NCI-H526 (cell line): ENCODE measurements around the gene HAND1.
"Not testable (repeated sequence)": the region's sequence is repeated elsewhere in the genome, so short reads cannot be mapped to it uniquely, and the experiment has no call there.

Source experiments
- DNase-seq, 2 experiments: peaks; one replicate each; lab custom pipeline; 2025; lab: John Stamatoyannopoulos, UW

Gene HAND1

DNA sequence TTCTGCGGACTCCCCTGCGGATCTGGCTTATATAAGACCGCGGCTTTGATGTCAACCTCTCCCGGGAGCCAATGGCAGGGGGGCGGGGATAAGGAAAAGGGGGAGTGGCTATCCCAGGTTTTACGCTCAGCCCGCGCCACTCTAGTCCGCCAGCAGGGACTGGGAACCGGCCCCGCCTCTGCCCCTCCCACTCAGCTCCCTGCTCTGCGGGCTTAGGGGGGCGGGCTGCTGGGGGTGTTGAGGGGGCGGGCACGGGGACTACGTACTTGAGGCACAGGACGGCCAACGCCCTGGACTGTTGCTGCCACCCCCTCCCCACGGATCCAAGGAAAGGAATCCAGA, at the start of gene HAND1:
Gene HAND1, minus strand, starts transcription at position 4 of the 342 bp plus-strand sequence. CDS start 219 bp downstream, outside the sequence.
- DNase-seq: peak; percentile 47 to 79

DNA sequence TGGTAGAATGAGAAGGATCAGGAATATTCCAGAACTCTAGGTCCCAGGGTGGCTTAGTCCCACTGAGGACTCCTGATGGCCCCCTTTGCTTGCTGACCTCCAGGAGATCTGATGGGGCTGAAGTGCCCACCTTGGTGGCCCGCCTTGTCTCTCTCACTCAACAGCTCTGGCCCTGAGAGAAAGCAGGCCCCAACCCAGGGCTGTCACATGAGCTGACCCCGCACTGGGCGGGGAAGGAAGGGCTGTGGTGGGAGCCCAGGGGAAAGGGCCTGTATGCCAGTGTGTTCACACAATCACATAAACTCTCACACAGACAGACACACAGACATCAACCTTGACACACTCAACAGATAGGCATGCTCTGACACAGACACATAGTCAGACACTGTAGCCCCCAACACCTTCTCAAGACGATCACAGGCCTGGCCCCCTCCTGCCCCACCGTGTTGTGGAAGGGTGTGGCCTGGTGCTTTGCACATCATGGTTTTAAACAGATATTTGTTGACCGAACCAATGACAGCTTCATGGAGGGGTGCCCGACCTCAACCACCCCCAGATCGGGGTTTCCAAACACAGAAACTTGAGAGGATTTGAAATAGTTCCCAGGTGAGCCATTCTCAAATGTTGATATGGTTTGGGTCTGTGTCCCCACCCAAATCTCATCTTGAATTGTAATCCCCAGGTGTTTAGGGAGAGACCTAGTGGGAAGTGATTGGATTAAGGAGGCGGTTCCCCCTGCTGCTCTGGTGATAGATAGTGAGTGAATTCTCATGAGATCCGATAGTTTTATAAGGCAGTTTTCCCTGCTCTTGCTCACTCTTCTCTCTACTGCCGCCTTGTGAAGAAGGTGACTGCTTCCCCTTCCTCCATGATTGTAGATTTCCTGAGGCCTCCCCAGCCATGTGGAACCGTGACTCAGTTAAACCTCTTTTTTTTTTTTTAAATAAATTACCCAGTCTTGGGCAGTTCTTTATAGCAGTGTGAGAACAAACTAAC, 48.5 kb upstream of the HAND1 start:
- no peak for DNase-seq

DNA sequence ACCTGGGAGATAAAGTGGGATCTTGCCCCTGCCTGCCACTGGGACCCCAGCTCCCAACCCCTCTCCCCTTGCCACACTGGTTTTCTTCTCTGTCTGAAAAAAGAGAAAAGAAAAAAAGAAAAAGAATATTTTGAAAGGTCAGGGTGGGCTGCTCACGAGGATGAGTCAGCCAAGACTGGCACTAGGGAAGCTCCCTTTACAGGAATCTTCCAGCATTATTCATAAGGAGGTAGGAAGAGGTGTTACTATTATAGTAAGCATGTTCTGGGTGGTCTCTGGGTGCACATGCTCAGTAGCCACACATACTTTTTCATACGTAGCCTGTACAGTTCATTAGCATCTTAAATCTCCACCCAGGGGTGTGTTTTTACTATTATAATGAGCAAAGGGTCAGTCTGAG, 46.8 kb upstream of the HAND1 start:
- no peak for DNase-seq

DNA sequence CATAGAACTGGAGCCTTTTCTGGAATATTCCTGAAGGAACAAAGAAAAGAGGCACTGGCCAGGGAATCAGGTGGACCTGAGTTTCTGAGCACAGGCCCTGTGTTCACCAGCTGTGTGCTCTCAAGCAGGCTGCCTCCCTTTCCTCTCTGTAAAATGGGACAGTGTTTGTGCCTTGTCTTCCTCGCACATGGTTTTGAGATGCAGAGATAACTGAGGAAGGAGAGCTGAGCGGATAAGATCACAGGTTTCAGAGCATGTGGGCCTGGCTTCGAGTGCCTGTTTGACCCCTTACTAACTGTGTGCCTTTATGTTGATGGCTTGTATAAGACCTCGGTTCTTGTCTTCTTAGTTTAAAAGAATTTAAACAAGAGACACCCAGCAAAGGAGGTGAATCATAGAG, 46.2 kb upstream of the HAND1 start:
- DNase-seq: no peak

DNA sequence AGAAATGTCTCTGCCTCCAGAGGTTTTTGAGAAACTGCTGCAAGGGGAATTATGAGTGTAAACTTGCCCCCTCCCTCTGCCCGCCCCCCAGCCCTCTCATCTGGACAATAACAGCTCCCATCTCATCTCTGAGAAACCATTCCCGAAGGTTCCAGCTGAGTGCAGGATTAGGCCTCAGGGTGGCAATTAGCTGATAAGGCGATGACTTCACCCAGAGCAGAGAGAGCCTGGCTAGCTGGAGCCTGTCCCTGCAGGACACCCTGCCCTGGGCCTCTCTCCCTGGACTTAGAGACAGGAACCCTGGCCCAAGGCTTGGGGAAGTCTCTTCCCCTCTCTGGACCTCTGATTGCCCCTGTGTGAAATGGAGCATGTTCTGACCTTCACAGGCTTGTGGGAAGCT, 45.7 kb upstream of the HAND1 start:
- no peak for DNase-seq

DNA sequence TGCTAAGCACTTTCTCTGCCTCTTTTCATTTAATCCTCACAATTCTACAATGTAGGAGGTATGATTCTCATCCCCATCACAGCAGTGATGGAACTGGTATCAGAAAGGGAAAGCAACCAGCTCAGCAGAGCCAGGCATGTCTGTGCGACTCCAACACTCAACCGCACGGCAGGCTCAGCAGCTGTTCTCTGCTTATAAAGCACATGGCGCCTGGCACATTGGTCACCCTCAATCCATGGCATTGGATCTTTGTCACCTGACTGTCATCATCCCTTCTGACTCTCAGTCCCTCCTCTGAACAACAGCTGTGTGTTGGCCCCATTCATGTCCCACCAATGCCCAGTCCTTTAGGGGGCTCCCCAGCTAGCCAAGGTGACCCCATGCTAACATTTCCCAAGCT, 45.1 kb upstream of the HAND1 start:
- no peak for DNase-seq

DNA sequence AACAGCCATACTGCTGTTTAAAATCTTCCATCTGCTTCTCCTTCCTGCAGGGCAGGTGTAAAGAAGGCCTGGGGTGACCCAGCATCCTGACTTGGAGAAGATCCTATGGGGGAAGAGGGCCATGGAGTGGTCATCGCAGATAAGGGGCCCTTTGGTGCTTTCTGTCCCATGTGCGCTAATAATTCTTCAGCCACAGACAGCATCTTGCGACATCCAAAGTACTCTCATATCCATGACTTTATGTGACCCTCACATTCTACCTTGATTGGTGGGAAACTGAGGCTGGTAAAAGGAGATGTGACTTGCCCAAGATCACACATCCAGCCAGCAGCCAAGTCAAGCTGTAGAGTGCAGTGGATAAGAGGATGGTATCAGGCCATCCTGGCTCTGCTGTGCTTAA, 44.3 kb upstream of the HAND1 start:
- no peak for DNase-seq

DNA sequence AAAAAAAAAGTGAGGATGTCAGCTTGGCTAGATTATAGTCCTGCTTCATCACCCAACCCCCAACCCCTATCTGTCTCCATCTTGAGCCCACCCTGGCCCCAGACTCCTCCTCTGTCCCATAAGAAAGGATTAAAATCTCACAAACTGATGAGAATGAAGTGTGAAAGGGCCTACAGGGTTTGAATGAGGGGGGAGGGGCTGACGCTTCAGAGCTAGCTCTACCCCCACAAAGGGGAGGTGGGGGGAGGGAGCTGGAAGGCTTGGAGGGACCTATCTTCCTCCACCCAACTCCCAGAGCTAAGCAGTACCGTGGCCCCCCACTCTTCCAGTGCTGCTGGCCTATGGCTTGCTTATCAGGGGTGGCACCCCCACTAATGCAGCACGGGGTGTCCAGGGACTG, 43.7 kb upstream of the HAND1 start:
- no peak for DNase-seq

DNA sequence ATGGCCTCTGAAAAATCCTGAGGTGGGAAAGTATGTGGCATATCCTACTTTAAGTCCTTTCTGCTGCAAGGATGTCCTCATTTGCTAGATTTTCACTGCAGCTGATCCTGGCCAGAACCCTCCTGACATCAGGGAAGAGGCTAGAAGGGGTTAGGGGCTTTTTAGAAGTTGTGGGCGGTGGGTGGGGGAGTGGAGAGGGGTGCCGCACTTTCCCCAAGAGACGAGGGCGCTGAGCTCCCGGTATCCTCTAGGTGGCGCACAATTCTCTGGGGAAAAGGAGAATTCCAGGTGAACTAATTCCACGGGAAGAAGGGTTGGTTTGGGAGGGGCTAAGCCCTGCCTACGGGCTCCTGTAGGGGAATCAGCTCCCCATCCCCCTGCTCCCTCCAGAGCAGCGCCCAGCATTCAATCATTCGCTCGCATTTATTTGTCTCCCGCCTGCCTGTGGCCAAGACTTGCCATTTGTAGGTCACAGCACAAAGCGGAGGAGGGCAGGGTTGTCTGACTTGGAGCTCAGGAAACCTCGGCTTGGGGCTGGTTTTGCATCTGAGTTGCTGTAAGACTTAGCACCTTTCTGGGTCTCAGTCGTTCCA, 42.9 kb upstream of the HAND1 start:
- peak; percentile 67 to 89 for DNase-seq

DNA sequence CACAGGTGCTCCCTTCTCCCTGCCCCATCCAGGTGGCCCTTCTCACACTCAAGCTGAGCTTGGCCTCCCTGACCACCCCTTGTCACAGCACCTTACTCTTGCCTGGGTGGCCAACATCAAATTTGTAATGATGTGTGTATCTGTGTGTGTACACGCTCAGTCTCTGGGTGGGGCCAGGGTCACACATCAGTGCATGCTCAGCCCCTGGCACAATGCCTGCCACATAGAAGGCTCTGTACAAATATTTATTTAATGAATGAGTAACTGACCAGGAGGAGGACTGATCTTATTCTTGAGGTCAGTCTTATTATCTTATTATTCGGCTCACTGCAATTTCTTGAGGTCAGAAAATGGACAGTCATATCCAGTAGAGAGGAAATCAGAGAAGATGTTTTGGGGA, 41.3 kb upstream of the HAND1 start:
- peak in 1 of 2 experiments; percentile 29 for DNase-seq

DNA sequence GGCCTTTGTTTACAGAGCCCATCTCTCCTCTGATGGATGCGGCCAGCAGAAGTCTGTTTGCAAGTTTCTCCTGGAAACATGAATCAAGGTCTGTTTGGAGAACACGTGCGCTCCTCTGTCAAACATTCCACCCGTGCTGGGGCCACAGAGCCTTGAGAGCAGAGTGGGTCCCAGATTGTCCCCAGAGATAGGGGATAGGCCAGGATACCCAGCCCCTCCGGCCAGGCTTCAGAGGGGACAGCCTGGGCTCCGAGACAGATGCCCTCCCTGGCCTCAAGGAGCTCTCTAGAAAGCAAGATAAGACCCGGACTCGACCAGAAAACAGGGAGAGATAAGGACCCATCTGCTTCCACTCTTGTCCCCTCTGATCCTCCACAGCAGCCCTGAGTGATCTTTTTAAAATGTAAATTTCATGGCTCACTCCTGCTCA, 40.4 kb upstream of the HAND1 start:
- DNase-seq: no peak

DNA sequence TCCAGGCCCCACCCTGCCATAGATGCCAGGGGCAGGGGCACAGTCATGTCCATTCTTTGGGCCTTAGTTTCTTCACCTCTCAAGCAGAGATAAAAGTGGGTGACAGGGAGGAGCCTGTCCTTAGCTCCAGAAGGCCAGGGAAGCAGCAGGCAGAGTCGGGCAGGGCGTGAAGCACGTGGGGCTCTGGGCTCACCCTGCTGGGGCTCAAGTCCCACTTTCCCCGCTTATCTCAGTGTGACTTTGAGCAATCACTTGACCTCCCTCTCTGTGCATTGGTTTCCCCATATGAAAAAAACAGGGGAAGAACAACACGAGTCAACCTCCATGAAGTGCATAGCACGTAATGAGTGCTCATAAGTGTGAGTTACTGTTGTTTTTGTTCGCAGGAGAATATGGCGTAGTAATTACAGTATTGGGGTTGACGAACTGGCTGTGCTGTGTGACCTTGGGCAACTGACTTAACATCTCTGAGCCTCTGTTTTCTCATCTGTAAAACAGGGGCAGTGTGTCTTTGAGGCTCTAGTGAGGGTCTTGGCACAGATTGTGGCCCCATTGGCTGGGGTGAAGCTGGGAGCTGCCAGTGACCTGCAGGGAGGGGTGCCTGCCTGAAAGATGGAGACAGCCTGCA, 39.9 kb upstream of the HAND1 start:
- no peak for DNase-seq

DNA sequence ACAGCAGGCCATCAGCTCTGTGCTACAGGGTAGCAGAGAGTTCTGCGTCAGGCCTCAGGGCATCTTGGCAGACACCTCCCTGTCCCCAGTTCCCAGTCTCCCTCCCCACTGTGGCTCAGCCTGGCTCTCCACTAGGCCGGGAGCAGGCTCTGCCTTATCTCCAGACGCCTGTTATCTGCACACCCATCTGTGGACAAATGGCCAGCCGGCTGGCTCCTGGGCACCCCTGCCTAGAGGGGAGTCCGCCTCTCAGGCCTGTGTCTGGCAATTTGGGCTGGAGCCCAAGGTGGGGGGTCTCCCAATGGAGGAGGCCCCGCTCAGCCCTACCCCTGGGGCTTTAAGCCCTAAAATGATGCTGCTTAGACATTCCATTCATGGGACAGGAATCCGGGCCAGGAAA, 39.2 kb upstream of the HAND1 start:
- DNase-seq: no peak

DNA sequence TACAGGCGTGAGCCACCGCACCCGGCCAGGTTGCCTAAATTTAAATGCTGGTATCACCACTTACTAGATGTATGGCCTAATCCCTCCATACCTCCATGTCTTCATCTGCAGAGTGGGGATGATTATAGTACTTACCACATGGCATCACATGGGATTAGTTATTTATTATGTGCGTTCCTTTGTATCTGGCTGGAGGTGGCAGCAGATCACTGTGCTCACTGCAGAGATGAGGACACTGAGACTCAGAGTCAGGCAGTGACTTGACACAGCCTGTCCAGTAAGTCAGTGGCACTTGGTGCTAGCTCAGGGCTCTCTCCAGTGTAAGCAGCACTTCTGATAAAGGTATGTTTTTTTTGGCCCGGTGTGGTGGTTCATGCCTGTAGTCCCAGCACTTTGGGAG, 38.4 kb upstream of the HAND1 start:
- DNase-seq: peak in 1 of 2 experiments; percentile 8

DNA sequence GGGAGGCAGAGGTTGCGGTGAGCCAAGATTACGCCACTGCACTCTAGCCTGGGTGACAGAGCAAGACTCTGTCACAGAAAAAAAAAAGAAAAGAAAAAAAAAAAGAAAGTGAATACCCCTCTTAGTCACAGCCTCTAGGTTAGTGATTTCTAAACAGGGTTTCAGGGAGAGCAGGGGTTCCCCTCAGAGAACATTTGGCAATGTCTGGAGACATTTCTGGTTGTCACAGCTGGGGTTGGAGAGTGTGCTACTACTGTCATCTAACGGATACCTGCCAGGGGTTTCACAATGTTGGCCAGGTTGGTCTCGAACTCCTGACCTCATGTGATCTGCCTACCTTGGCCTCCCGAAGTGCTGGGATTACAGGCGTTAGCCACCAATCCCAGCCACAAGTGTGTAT, 37.5 kb upstream of the HAND1 start:
- not testable (repeated sequence) for DNase-seq

DNA sequence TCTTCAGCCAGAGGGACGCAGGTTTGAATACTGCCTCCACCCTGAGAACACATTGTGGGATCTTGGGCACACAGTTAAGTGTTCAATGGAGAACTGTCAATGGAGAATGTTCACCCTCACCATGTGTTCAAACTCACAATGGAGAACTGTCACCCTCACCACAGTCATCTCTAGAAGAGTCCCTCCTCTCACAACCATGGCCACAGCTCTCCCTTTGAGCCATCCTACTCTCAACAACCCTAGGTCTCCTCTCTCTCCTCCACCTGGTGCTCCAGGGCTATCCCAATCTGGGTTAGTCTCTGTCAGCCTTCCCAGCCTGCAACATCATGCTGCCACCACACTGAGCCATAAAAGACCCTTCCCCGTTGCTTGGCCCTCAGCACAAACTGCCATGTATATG, 36.3 kb upstream of the HAND1 start:
- DNase-seq: no peak

DNA sequence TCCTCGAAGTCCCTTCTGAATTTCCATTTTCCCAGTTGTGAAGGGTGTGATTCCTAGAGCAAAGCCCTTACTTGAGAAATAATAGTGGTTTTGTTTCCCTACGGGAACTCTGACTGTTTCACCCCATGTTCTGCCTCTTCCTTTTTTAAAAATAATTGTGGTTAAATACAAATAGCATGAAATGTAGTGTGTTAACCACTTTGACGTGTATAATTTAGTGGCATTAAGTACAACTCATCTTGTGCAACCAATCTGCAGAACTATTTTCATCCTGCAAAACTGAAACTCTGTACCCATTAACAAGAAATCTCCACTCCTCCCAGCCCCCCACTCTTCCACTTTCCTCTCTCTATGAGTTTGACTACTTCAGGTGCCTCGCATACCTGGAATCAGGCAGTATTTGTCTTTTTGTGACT, 35.6 kb upstream of the HAND1 start:
- DNase-seq: no peak

DNA sequence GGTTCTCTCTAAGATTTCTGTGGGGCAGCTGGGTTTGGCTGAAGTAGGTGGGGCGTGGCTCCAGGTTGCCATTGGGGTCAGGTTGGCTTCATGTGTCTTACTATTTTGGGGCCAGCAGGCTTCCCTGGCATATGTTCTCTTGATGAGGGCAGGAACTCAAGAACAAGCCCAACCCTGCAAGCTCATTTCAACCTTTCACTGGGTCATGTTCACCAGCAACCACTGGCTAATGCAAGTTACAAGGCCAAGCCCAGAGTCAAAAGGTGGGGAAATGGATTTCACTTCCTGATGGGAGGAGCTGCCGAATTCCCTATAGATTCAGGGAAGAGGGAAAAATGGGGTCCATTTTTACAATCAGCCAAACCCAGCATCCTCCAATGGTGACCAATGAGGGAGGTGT, 34.0 kb upstream of the HAND1 start:
- DNase-seq: no peak

DNA sequence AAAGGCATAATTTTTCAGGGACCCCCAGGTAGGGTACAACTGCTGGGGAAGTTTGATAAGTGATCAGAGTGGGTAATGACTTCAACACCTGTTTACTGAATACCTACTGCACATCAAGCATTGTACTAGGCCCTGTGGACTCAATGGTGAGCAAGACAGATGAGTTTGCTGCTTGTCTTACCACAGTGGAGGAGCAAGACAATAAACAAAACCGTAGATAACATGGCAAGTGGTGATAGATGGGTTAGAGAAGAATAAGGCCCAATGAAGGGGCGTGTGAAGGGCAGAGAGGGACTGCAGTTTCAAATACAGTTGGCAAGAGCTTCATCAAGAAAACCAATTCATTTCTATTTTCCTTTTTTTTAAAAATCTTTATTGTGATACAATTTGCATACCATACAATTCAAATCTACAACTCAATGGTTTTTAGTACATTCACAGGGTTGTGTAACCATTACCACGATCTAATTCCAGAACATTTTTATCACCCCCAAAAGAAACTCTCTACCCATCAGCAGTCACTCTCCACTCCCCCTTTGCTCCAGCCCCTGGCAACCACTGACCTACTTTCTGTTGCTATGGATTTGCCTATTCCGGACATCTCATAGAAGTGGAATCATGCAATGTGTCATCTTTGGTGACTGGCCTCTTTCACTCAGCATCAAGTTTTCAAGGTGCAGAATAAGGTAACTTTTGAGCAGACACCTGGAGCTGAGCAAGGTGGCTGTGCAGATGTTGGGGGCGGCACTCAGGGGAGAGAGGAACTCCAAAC, 31.9 kb upstream of the HAND1 start:
- no peak for DNase-seq

DNA sequence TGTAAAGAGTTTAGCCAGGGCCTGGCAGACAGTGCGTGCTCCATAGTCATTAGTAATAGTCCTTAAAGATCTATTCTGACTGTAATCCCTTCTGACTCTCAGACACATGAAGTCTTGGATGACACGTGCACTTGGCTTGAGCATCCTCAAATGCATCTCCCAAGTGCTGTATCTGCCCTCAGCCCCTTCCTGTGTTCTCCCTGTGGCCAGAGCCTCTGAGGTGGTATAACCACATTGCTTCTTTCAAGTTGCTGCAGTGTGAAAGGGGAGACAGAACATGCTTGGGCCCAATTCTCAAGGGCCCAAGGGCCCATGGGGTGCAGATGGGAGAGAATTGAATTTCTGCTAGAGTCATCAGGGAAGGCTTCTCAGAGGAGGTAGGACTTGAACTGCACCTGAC, 30.1 kb upstream of the HAND1 start:
- DNase-seq: no peak

DNA sequence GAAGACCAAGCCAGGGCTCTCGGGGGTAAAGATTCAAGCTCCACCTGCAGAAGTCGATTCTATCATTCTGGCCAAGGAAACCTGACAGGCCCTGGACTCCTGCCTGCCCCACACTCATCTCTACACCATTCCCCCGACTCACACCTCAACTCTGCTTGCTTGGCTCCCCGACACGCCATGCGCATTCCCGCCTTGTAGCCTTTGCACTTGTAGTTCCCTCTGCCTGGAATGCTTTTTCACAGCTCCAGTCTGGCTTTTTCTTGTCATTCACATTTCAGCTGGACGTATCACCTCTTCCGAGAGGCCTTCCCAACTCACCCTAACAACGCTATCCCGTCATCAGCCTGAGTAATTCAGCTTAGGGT, 28.7 kb upstream of the HAND1 start:
- DNase-seq: no peak

DNA sequence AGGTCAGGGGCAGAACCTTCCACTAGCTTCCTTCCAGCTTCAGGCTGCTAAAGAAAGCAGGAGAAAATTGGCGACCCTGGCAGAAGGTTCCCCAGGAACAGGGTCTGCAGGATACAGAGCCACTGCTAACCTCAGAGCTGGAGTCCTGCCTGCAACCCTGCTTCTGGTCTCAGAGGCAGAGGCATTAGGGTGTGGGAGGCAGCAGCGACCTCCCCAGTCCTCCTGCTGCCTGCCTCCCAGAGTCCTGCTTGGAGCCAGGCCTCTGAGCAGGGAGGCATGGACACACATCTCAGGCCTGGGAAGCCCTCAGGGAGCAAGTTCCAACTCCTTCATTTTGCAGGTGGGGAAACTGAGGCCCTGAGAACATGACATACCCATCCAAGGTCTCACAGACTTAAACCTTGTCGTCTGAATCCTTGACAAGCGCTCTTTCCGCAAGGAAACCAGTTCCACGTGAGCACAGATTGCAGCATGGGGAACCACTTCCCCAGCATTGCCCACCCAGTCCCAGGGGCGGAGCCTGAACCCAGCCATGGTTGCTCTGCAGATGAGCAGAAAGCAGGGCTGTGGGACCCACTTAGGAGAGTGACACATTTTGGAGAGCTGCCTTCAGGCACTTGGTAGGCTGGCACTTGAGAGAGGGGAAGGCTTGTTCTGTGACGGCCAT, 28.2 kb upstream of the HAND1 start:
- no peak for DNase-seq
